Osteocyte (in vitro differentiated cells): ENCODE measurements around the gene RTN4IP1. TPM values are rescaled to one million over a fixed set of nuclear protein-coding genes. Genes with fewer than 3 reads are reported as not detected.

Source experiments
- DNase-seq: peaks from one replicate; pipeline ENCODE4 v3.0.0; 2021; ENCODE audit warnings: mixed read lengths; ENCODE audit not compliant: unreplicated experiment; ENCODE audit errors: extremely low spot score
- H3K27ac Mint-ChIP-seq: one replicate; pipeline ENCODE4 v1.8.0; 2021; ENCODE audit warnings: mild to moderate bottlenecking, mixed read lengths; ENCODE audit not compliant: unreplicated experiment
- H3K27me3 Mint-ChIP-seq: one replicate; pipeline ENCODE4 v1.8.0; 2021; ENCODE audit warnings: mixed read lengths; ENCODE audit not compliant: unreplicated experiment
- H3K36me3 Mint-ChIP-seq: one replicate; pipeline ENCODE4 v1.8.0; 2021; ENCODE audit warnings: mixed read lengths; ENCODE audit not compliant: unreplicated experiment
- H3K4me1 Mint-ChIP-seq: one replicate; pipeline ENCODE4 v1.8.0; 2021; ENCODE audit warnings: mixed read lengths; ENCODE audit not compliant: unreplicated experiment
- H3K4me3 Mint-ChIP-seq: one replicate; pipeline ENCODE4 v1.8.0; 2021; ENCODE audit warnings: mild to moderate bottlenecking, moderate library complexity, mixed read lengths; ENCODE audit not compliant: unreplicated experiment
- H3K9me3 Mint-ChIP-seq: one replicate; pipeline ENCODE4 v1.8.0; 2021; ENCODE audit warnings: mixed read lengths; ENCODE audit not compliant: unreplicated experiment
- CTCF ChIP-seq: fragments of 200-600 bp; sonication (generic); IDR thresholded peaks from 2 replicates; pipeline ENCODE4 v1.5.0; 2021; ENCODE audit warnings: antibody characterized with exemption, mild to moderate bottlenecking, moderate library complexity
- total RNA-seq: library from RNA; stranded (reverse); gene quantifications from 2 replicates; pipeline ENCODE4 v1.2.1, GENCODE V29; 2021

RTN4IP1 gene
- total RNA-seq, 1 donor from 2014 or later = 5.0 TPM

- H3K4me3 Mint-ChIP-seq = no peak overlapping the region
- no peaks in the 10 kb centered on the region for H3K9me3 Mint-ChIP-seq
- no peak for DNase-seq
- peaks cover 18% of the 10 kb centered on the region for H3K4me1 Mint-ChIP-seq
- no peaks in the 10 kb centered on the region for H3K36me3 Mint-ChIP-seq
- no peak overlapping the region for H3K27ac Mint-ChIP-seq
- no peak for TF ChIP-seq CTCF
- no peaks in the 10 kb centered on the region for H3K27me3 Mint-ChIP-seq
These were observed 95.3 kb downstream of the RTN4IP1 start for GRCh38 chr6:106534004-106534403.

- no peak overlapping the region for H3K4me3 Mint-ChIP-seq
- H3K36me3 Mint-ChIP-seq = no peaks in the 10 kb centered on the region
- no peaks in the 10 kb centered on the region for H3K27me3 Mint-ChIP-seq
- no peaks in the 10 kb centered on the region for H3K9me3 Mint-ChIP-seq
- DNase-seq = no peak
- peaks cover 23% of the 10 kb centered on the region for H3K4me1 Mint-ChIP-seq
- no peak overlapping the region for H3K27ac Mint-ChIP-seq
- no peak for TF ChIP-seq CTCF
These were observed 96.2 kb downstream of the RTN4IP1 start for GRCh38 chr6:106533054-106533453.

- peak overlapping the region; percentile 11 for H3K27ac Mint-ChIP-seq
- no peak overlapping the region for H3K4me3 Mint-ChIP-seq
- TF ChIP-seq CTCF = no peak
- H3K4me1 Mint-ChIP-seq = peaks cover 28% of the 10 kb centered on the region
- H3K27me3 Mint-ChIP-seq = no peaks in the 10 kb centered on the region
- H3K9me3 Mint-ChIP-seq = no peaks in the 10 kb centered on the region
- H3K36me3 Mint-ChIP-seq = no peaks in the 10 kb centered on the region
- DNase-seq = no peak
These were observed 98.8 kb downstream of the RTN4IP1 start for GRCh38 chr6:106530502-106530901.

- H3K4me3 Mint-ChIP-seq = no peak overlapping the region
- H3K27me3 Mint-ChIP-seq = no peaks in the 10 kb centered on the region
- H3K27ac Mint-ChIP-seq = peak overlapping the region; percentile 3
- no peaks in the 10 kb centered on the region for H3K9me3 Mint-ChIP-seq
- no peak for TF ChIP-seq CTCF
- no peak for DNase-seq
- no peaks in the 10 kb centered on the region for H3K36me3 Mint-ChIP-seq
- H3K4me1 Mint-ChIP-seq = peaks cover 32% of the 10 kb centered on the region
These were observed 99.3 kb downstream of the RTN4IP1 start for GRCh38 chr6:106530026-106530425.

GRCh38 chr6:106529438-106529837 is 99.9 kb downstream of the RTN4IP1 start:
- Mint-ChIP-seq H3K9me3 (no peaks in the 10 kb centered on the region), H3K36me3 (no peaks in the 10 kb centered on the region), H3K4me3 (no peak overlapping the region), H3K27me3 (no peaks in the 10 kb centered on the region), H3K27ac (no peak overlapping the region), H3K4me1 (peaks cover 32% of the 10 kb centered on the region)
- no peak for TF ChIP-seq CTCF
- no peak for DNase-seq
